ENCODE data around the gene ZBTB16.

The ZBTB16 gene

DNA sequence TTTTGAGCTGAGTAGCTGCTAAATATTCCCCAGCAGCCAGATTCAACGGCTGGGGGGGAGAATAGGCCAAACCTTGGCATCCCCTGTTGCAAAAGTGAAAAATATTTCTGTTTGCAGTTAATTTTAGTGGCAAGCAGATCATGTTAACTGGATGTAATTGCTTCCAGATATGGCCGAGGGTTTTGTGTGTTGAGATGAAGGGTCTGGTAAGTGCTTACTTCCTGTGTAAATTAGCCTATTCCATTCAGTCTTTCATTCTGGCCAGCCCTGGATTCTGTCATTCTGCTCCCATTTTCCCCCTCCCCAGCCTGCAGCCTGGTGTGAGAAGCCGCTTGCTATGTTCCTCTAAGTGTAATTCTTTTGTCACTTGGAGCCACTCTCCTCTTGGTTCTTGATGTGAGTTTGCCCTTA lies 17.4 kb downstream of the ZBTB16 start:
- H3K27ac ChIP-seq = no peak overlapping the region

DNA sequence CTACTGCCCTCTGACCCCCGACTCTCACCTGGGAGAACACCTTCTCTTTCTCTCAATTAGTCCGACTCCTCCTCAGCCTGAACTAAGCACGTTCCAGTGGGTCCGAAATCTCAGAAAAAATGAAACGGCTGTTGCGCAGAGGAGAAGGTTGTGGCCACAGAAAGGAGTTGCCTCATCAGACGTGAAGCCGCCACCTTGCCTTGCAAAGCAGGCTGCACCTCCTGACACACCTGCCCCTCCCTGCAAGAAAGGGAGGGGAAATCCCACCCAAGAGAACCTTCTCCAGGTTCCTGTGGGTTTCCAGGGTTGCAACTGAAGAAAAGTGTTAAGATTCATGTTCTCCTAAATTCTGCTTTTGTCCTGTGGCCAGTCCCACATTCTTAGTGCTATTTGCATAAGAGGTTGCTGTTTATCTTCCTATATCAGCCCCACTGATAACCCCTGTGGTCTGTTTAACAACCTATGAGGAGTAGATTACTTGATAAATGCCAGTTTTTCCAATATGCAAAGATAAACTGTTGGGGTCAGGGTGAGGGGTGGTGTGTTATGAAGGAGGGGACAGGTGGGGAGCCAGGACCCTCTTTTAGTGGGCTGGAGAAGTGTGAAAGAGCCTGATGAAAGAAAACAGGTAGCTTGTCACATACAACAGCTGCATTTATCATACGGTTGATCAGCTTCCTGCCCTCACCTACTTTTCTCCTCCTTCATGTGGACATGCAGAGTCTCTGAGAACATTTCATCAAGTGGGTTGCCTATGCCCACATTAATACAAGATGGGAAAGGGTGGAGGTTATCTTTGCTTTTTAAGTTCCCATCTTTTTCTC lies 18.2 kb downstream of the ZBTB16 start:
- Histone ChIP-seq H3K36me3 (ENCODE audit: insufficient read depth) (no peaks in the 10 kb centered on the region), H3K9ac (no peak overlapping the region), H3K4me3 (IDR thresholded peaks at IDR 0.05; ENCODE audit: insufficient read depth, low read depth, low read length) (no peak overlapping the region), H2AFZ (ENCODE audit: low read depth) (no peak overlapping the region), H4K20me1 (ENCODE audit: insufficient read depth) (no peaks in the 10 kb centered on the region), H3K79me2 (ENCODE audit: insufficient read depth, low read depth) (no peaks in the 10 kb centered on the region), H3K4me2 (no peak overlapping the region), H3K4me1 (ENCODE audit: low read depth, poor library complexity, severe bottlenecking) (no peaks in the 10 kb centered on the region), H3K27ac (no peak overlapping the region), H3K27me3 (ENCODE audit: insufficient read depth, low read depth) (no peaks in the 10 kb centered on the region)
- TF ChIP-seq, protein P1, sequence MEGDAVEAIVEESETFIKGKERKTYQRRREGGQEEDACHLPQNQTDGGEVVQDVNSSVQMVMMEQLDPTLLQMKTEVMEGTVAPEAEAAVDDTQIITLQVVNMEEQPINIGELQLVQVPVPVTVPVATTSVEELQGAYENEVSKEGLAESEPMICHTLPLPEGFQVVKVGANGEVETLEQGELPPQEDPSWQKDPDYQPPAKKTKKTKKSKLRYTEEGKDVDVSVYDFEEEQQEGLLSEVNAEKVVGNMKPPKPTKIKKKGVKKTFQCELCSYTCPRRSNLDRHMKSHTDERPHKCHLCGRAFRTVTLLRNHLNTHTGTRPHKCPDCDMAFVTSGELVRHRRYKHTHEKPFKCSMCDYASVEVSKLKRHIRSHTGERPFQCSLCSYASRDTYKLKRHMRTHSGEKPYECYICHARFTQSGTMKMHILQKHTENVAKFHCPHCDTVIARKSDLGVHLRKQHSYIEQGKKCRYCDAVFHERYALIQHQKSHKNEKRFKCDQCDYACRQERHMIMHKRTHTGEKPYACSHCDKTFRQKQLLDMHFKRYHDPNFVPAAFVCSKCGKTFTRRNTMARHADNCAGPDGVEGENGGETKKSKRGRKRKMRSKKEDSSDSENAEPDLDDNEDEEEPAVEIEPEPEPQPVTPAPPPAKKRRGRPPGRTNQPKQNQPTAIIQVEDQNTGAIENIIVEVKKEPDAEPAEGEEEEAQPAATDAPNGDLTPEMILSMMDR (conservative IDR thresholded peaks at IDR 0.05; ENCODE audit: low read depth, low read length) = no peak

More for the DNA sequence above, 17.4 kb downstream of the ZBTB16 start:
- H3K4me3 ChIP-seq (IDR thresholded peaks at IDR 0.05; ENCODE audit: insufficient read depth, low read depth, low read length) = no peak overlapping the region
- no peaks in the 10 kb centered on the region for H4K20me1 ChIP-seq (ENCODE audit: insufficient read depth)
- no peaks in the 10 kb centered on the region for H3K36me3 ChIP-seq (ENCODE audit: insufficient read depth)
- no peaks in the 10 kb centered on the region for H3K27me3 ChIP-seq (ENCODE audit: insufficient read depth, low read depth)
- no peak overlapping the region for H3K9ac ChIP-seq
- no peak overlapping the region for H3K4me2 ChIP-seq
- H3K79me2 ChIP-seq (ENCODE audit: insufficient read depth, low read depth) = no peaks in the 10 kb centered on the region
- TF ChIP-seq, protein P1 (conservative IDR thresholded peaks at IDR 0.05; ENCODE audit: low read depth, low read length) = no peak
- H2AFZ ChIP-seq (ENCODE audit: low read depth) = no peak overlapping the region
- H3K4me1 ChIP-seq (ENCODE audit: low read depth, poor library complexity, severe bottlenecking) = no peaks in the 10 kb centered on the region

DNA sequence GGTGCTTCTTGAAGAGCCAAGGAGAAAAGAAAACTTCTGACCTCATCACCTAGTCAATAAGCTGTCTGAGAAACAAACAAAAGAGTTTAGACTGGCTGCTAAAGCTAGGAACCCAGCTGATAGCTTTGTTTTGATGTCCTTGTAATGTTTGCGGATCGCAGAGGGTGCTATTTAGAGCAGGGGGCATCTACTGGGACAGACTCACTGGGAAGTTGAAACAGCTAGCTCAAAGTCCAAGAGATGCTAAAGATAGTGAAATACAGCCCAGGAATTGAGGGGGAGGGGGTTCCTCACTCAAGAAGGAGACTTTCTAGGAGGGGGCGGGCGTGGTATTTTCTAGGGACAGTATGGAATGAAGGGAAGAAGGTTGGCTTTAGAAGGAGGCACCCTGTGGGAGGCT lies 18.9 kb downstream of the ZBTB16 start:
- TF ChIP-seq, protein P1 (conservative IDR thresholded peaks at IDR 0.05; ENCODE audit: low read depth, low read length) = no peak
- no peaks in the 10 kb centered on the region for H3K79me2 ChIP-seq (ENCODE audit: insufficient read depth, low read depth)
- no peaks in the 10 kb centered on the region for H4K20me1 ChIP-seq (ENCODE audit: insufficient read depth)
- H3K4me1 ChIP-seq (ENCODE audit: low read depth, poor library complexity, severe bottlenecking) = no peaks in the 10 kb centered on the region
- no peak overlapping the region for H3K9ac ChIP-seq
- H3K27me3 ChIP-seq (ENCODE audit: insufficient read depth, low read depth) = no peaks in the 10 kb centered on the region
- H3K36me3 ChIP-seq (ENCODE audit: insufficient read depth) = no peaks in the 10 kb centered on the region
- no peak overlapping the region for H3K4me2 ChIP-seq
- H3K27ac ChIP-seq = no peak overlapping the region
- H2AFZ ChIP-seq (ENCODE audit: low read depth) = no peak overlapping the region
- H3K4me3 ChIP-seq (IDR thresholded peaks at IDR 0.05; ENCODE audit: insufficient read depth, low read depth, low read length) = no peak overlapping the region

DNA sequence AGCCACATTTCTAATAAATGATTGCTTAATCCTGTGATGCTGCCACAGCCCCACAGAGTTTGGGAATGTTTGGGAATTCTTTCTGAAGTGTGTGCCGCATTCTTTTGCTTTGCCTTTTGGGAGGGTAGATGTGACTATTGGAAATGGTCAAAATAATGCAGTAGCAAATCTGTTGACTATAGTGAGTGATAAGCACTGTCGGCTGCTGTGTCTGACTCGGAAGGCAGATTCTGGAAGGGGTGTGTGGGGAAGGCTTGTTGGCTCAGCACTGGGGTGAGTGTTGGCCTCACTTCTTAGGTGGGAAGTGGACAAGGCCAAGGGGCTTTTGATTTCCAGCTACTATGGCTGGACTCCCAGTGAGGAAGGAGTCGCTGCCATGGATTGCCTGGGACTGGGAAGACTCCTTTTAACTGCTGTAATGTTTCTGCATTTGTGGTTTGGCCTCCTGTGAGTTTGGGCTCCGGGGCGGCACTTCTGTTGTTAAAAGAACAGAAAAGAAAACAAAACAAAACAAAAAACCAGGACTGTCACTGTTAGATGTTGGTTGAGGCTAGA lies 20.1 kb downstream of the ZBTB16 start:
- Histone ChIP-seq H3K27ac (no peak overlapping the region), H3K4me1 (ENCODE audit: low read depth, poor library complexity, severe bottlenecking) (no peaks in the 10 kb centered on the region), H3K79me2 (ENCODE audit: insufficient read depth, low read depth) (no peaks in the 10 kb centered on the region), H3K36me3 (ENCODE audit: insufficient read depth) (no peaks in the 10 kb centered on the region), H4K20me1 (ENCODE audit: insufficient read depth) (no peaks in the 10 kb centered on the region), H3K27me3 (ENCODE audit: insufficient read depth, low read depth) (no peaks in the 10 kb centered on the region), H2AFZ (ENCODE audit: low read depth) (no peak overlapping the region), H3K4me3 (IDR thresholded peaks at IDR 0.05; ENCODE audit: insufficient read depth, low read depth, low read length) (no peak overlapping the region), H3K4me2 (no peak overlapping the region), H3K9ac (no peak overlapping the region)
- TF ChIP-seq, protein P1 (conservative IDR thresholded peaks at IDR 0.05; ENCODE audit: low read depth, low read length) = no peak
